GM18867 (cell line): ENCODE measurements around the gene NFAT5.
A peak's percentile ranks its signal among the peaks of the same experiment; 100 is the strongest.
"Not testable (repeated sequence)": the region's sequence is repeated elsewhere in the genome, so short reads cannot be mapped to it uniquely, and the experiment has no call there.

Source experiments
- ATAC-seq: cut with Tn5 transposase; IDR thresholded peaks from one replicate; pipeline ENCODE4 v1.9.1; 2021; ENCODE audit warnings: mild to moderate bottlenecking, moderate library complexity; ENCODE audit not compliant: unreplicated experiment

NFAT5 gene

GRCh38 chr16:69546663-69547062 lies 19.1 kb upstream of the NFAT5 start:
- not testable (repeated sequence) for ATAC-seq

- no peak for ATAC-seq
Observed at GRCh38 chr16:69553332-69553731, 12.4 kb upstream of the NFAT5 start.

- ATAC-seq, result no peak
Observed at GRCh38 chr16:69554495-69554894, 11.3 kb upstream of the NFAT5 start.

GRCh38 chr16:69555437-69555836 lies 10.3 kb upstream of the NFAT5 start:
- no peak for ATAC-seq

- no peak for ATAC-seq
Observed at GRCh38 chr16:69555867-69556266, 9.9 kb upstream of the NFAT5 start.

- no peak for ATAC-seq
Observed at GRCh38 chr16:69559164-69559563, 6.6 kb upstream of the NFAT5 start.

- ATAC-seq, result not testable (repeated sequence)
Observed at GRCh38 chr16:69561367-69561766, 4.4 kb upstream of the NFAT5 start.

GRCh38 chr16:69561901-69562300 lies 3.9 kb upstream of the NFAT5 start:
- no peak for ATAC-seq

- ATAC-seq, result no peak
Observed at GRCh38 chr16:69562813-69563212, 3.0 kb upstream of the NFAT5 start.

GRCh38 chr16:69563605-69564580 lies 1.9 kb upstream of the NFAT5 start:
- peak; percentile 36 for ATAC-seq

- ATAC-seq, result peak; percentile 26
Observed at GRCh38 chr16:69564845-69565670, 708 bp upstream of the NFAT5 start.

GRCh38 chr16:69566240-69566980 lies 644 bp downstream of the NFAT5 start:
- ATAC-seq, result peak; percentile 23

- no peak for ATAC-seq
Observed at GRCh38 chr16:69566981-69567680, 1.4 kb downstream of the NFAT5 start.

GRCh38 chr16:69568676-69569075 lies 2.9 kb downstream of the NFAT5 start:
- no peak for ATAC-seq

GRCh38 chr16:69578771-69579170 lies 13.0 kb downstream of the NFAT5 start:
- not testable (repeated sequence) for ATAC-seq

GRCh38 chr16:69579783-69580481 lies 14.2 kb downstream of the NFAT5 start:
- no peak for ATAC-seq

GRCh38 chr16:69581297-69581696 lies 15.5 kb downstream of the NFAT5 start:
- ATAC-seq, result no peak

- not testable (repeated sequence) for ATAC-seq
Observed at GRCh38 chr16:69584493-69584892, 18.7 kb downstream of the NFAT5 start.

GRCh38 chr16:69589434-69590269 lies 23.9 kb downstream of the NFAT5 start:
- ATAC-seq, result no peak
